Suprapubic skin (tissue), 4 donors: ENCODE results near the gene SWT1. TPM values are rescaled to one million over a fixed set of nuclear protein-coding genes. Genes with fewer than 3 reads are reported as not detected.
"Not testable (repeated sequence)": the region's sequence is repeated elsewhere in the genome, so short reads cannot be mapped to it uniquely, and the experiment has no call there.

Source experiments
- DNase-seq, 2 donors: peaks; one replicate each; pipeline ENCODE4 v3.0.0-alpha.2; 2019; ENCODE audit warnings: low spot score in 2 of 2
- H3K27ac ChIP-seq: fragments of 200-600 bp; sonication (generic); one replicate; pipeline ENCODE4 v1.5.1; 2019
- H3K27me3 ChIP-seq: fragments of 200-600 bp; sonication (generic); one replicate; pipeline ENCODE4 v1.5.1; 2019
- H3K36me3 ChIP-seq: fragments of 200-600 bp; sonication (generic); one replicate; pipeline ENCODE4 v1.5.1; 2019
- H3K4me1 ChIP-seq: fragments of 200-600 bp; sonication (generic); one replicate; pipeline ENCODE4 v1.5.1; 2019
- H3K4me3 ChIP-seq: fragments of 200-600 bp; sonication (generic); one replicate; pipeline ENCODE4 v1.5.1; 2019; ENCODE audit warnings: mild to moderate bottlenecking
- H3K9me3 ChIP-seq: fragments of 200-600 bp; sonication (generic); one replicate; pipeline ENCODE4 v1.5.1; 2019
- EP300 ChIP-seq: sonication (generic); formaldehyde crosslinking; IDR thresholded peaks from one replicate; pipeline ENCODE4 v1.6.1; 2017; ENCODE audit warnings: antibody characterized with exemption
- POLR2A ChIP-seq, 2 donors: fragments of 450-650 bp; IDR thresholded peaks; one replicate each; pipeline ENCODE4 v1.6.1; 2017; ENCODE audit warnings: antibody characterized with exemption in 2 of 2, mild to moderate bottlenecking in 2 of 2, moderate library complexity in 2 of 2
- POLR2AphosphoS5 ChIP-seq, 3 donors: sonication (generic); formaldehyde crosslinking; IDR thresholded peaks; one replicate each; pipeline ENCODE4 v1.6.1; 2017; ENCODE audit warnings: antibody characterized with exemption in 3 of 3
- WGBS: methylation state at CpG from one replicate; pipeline ENCODE4 v1.1.5; 2018; 5-methylcytosine and 5-hydroxymethylcytosine counted together
- total RNA-seq, 4 donors: library from RNA; depleted of rRNA; stranded (reverse); fragments of >200 nt; gene quantifications; one replicate each; pipeline ENCODE4 v1.1.0, GENCODE V29; 2016
- TF ChIP-seq, protein P1 (sequence below), 2 donors: fragments of 200-600 bp in 1 of 2; fragments of 450-650 bp in 1 of 2; sonication (generic) in 1 of 2; IDR thresholded peaks; one replicate each; pipeline ENCODE4 v1.5.1; 2016 to 2019; ENCODE audit warnings: antibody characterized with exemption in 2 of 2, mild to moderate bottlenecking in 1 of 2, moderate library complexity in 1 of 2

SWT1 gene
- total RNA-seq, 4 donors from 2014 or later: 3.4 to 11.2 (median 5.8) TPM

DNA sequence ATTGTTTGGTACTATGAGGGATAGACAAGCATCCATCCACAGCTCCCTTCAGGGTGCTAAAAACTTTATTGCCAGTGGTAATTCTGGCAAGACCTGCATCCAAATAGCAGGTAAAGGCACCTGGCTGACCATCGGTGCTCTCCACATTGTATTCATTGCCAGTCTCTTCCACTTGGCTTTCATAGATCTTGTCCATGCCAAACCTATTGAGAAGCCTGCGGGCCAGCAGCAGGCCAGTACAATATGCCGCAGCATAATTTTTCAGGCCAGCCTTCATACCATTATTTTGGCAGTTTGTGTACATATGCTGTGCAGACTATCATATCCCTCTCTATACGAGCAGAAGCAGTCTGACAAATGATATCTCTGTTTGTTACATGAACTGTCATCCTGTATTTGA lies 70.2 kb downstream of the SWT1 start:
- Histone ChIP-seq H3K4me3 (no peak overlapping the region), H3K4me1 (no peaks in the 10 kb centered on the region), H3K27me3 (no peaks in the 10 kb centered on the region), H3K9me3 (peaks cover 6% of the 10 kb centered on the region), H3K36me3 (peaks cover 32% of the 10 kb centered on the region), H3K27ac (no peak overlapping the region)
- no peak for TF ChIP-seq POLR2A (IDR thresholded peaks at IDR 0.05)
- no peak for TF ChIP-seq POLR2AphosphoS5 (IDR thresholded peaks at IDR 0.05)
- no peak for DNase-seq
- 89% methylated on average over 4 of the region's 4 CpGs for WGBS

DNA sequence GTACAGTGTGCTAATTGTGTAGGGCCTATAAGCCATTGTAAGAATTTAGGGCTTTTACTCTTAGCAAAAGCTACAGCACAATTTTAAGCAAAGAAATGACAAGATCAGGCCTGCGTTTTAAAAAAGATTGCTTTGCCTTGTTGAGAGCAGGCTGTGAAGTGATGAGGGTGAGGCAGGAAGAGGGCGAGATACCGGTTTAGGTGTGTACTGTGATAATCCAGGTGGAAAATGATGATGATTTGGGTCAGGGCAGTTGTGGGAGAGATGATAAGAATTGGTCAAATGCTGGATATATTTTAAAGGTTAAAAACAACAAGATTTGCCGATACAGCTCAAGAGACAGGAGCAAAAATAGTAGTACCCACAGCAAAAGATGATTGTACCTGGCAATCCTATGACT lies 72.0 kb downstream of the SWT1 start:
- Histone ChIP-seq H3K9me3 (peaks cover 2% of the 10 kb centered on the region), H3K4me1 (no peaks in the 10 kb centered on the region), H3K36me3 (peaks cover 22% of the 10 kb centered on the region), H3K4me3 (no peak overlapping the region), H3K27ac (no peak overlapping the region), H3K27me3 (no peaks in the 10 kb centered on the region)
- WGBS: 93% methylated on average over 4 of the region's 4 CpGs
- no peak for DNase-seq
- no peak for TF ChIP-seq EP300
- TF ChIP-seq, protein P1, sequence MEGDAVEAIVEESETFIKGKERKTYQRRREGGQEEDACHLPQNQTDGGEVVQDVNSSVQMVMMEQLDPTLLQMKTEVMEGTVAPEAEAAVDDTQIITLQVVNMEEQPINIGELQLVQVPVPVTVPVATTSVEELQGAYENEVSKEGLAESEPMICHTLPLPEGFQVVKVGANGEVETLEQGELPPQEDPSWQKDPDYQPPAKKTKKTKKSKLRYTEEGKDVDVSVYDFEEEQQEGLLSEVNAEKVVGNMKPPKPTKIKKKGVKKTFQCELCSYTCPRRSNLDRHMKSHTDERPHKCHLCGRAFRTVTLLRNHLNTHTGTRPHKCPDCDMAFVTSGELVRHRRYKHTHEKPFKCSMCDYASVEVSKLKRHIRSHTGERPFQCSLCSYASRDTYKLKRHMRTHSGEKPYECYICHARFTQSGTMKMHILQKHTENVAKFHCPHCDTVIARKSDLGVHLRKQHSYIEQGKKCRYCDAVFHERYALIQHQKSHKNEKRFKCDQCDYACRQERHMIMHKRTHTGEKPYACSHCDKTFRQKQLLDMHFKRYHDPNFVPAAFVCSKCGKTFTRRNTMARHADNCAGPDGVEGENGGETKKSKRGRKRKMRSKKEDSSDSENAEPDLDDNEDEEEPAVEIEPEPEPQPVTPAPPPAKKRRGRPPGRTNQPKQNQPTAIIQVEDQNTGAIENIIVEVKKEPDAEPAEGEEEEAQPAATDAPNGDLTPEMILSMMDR (IDR thresholded peaks at IDR 0.05): no peak
- TF ChIP-seq POLR2AphosphoS5 (IDR thresholded peaks at IDR 0.05): no peak
- TF ChIP-seq POLR2A (IDR thresholded peaks at IDR 0.05): no peak

DNA sequence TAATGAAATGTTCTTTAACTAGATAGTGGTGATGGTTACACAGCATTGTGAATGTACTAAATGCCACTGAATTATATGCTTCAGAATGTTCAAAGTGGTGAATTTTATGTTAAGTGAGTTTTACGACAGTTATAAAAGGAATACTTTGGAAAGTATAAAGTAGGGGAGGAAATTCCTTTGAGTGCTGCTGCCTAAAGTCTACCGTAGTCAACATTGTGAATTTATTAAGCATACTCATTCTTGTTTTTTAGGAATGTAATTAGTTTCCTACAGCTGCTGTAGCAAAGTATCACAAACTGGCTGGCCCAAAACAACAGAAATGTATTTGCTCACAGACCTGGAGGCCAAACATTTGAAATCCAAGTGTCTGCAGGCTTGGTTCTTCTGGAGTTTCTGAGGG lies 73.0 kb downstream of the SWT1 start:
- TF ChIP-seq POLR2AphosphoS5 (IDR thresholded peaks at IDR 0.05): no peak
- TF ChIP-seq POLR2A (IDR thresholded peaks at IDR 0.05): no peak
- TF ChIP-seq, protein P1 (IDR thresholded peaks at IDR 0.05): no peak
- no peak for TF ChIP-seq EP300
- Histone ChIP-seq H3K4me1 (no peaks in the 10 kb centered on the region), H3K27me3 (no peaks in the 10 kb centered on the region), H3K36me3 (peaks cover 22% of the 10 kb centered on the region), H3K9me3 (no peaks in the 10 kb centered on the region), H3K27ac (no peak overlapping the region), H3K4me3 (no peak overlapping the region)
- DNase-seq: no peak
- WGBS: 79% methylated on average over 2 of the region's 2 CpGs

DNA sequence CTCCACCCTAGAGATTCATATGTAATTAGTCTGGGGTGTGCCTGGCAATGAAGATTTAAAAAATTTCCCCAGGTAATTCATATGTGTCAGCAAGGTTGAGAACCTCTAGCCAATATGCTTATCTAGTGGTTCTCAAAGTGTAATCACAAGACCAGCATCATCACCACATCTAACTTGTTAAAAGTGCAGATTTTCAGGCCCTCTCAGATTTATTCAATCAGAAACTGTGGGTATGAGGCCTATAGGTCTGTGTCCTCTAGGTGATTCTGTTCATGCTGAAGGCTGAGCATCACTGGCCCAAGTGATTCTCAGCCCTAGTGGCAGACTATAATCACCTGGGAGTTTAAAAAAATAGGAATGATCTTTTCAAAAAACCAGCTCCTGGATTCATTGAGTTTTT lies 75.9 kb downstream of the SWT1 start:
- Histone ChIP-seq H3K27me3 (no peaks in the 10 kb centered on the region), H3K27ac (no peak overlapping the region), H3K9me3 (no peaks in the 10 kb centered on the region), H3K4me1 (no peaks in the 10 kb centered on the region), H3K4me3 (no peak overlapping the region), H3K36me3 (peaks cover 12% of the 10 kb centered on the region)
- DNase-seq: no peak
- TF ChIP-seq, protein P1 (IDR thresholded peaks at IDR 0.05): no peak
- TF ChIP-seq POLR2A (IDR thresholded peaks at IDR 0.05) (no peak), EP300 (no peak), POLR2AphosphoS5 (IDR thresholded peaks at IDR 0.05) (no peak)

DNA sequence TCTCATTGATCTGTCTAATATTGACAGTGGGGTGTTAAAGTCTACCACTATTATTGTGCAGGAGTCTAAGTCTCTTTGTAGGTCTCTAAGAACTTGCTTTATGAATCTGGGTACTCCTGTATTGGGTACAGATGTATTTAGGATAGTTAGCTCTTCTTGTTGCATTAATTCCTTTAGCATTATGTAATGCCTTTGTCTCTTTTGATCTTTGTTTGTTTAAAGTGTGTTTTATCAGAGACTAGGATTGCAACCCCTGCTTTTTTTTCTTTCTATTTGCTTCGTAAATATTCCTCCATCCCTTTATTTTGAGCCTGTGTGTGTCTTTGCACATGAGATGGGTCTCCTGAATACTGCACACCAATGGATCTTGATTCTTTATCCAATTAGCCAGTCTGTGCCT lies 77.2 kb downstream of the SWT1 start:
- not testable (repeated sequence) for H3K9me3 ChIP-seq, H3K4me1 ChIP-seq, H3K27ac ChIP-seq, H3K27me3 ChIP-seq, DNase-seq, H3K4me3 ChIP-seq
- peaks cover 12% of the 10 kb centered on the region for H3K36me3 ChIP-seq
- 96% methylated on average over 1 of the region's 1 CpG for WGBS

DNA sequence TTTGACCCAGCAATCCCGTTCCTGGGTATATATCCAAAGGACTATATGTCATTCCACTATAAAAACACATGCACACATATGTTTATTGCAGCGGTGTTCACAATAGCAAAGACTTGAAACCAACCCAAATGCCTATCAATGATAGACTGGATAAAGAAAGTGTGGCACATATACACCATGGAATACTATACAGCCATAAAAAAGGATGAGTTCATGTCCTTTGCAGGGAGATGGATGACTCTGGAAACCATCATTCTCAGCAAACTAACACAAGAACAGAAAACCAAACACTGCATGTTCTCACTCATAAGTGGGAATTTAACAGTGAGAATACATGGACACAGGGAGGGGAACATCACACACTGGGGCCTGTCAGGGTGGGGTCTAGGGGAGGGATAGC lies 80.2 kb downstream of the SWT1 start:
- 95% methylated on average over 2 of the region's 2 CpGs for whole genome bisulfite sequencing
- not testable (repeated sequence) for H3K9me3 ChIP-seq, DNase-seq

DNA sequence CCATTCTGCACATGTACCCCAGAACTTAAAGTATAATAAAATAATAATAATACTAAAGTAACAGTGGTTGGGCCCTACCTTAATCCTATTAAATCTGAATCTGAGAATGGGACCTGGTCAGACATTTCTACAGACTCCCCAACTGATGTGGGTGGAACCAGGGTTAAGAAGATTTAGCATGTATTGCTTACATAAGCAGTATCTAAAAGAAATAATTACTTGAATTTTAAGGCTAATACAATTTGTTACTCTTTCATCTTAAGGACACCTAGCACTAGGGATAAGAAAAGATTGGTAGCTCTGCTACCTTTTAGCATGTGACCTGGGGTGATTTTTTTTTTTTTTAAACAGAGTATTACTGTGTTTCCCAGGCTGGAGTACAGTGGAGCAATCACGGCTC lies 80.7 kb downstream of the SWT1 start:
- Histone ChIP-seq H3K4me1 (no peaks in the 10 kb centered on the region), H3K27me3 (no peaks in the 10 kb centered on the region), H3K36me3 (peaks cover 2% of the 10 kb centered on the region), H3K27ac (no peak overlapping the region), H3K9me3 (no peaks in the 10 kb centered on the region), H3K4me3 (no peak overlapping the region)
- WGBS: 90% methylated on average over 1 of the region's 1 CpG
- DNase-seq: no peak
- TF ChIP-seq POLR2A (IDR thresholded peaks at IDR 0.05): no peak
- TF ChIP-seq, protein P1 (IDR thresholded peaks at IDR 0.05): no peak

More for the DNA sequence above, 80.2 kb downstream of the SWT1 start:
- not testable (repeated sequence) for H3K36me3 ChIP-seq, H3K27me3 ChIP-seq, H3K4me3 ChIP-seq, H3K4me1 ChIP-seq, H3K27ac ChIP-seq
